ENCODE data around the gene KHK. TPM values are rescaled to one million over a fixed set of nuclear protein-coding genes. Genes with fewer than 3 reads are reported as not detected.

KHK gene
- total RNA-seq, 1 experiment from 2014 or later: 9.3 TPM

- no peak for TF ChIP-seq CTCF (IDR thresholded peaks at IDR 0.05; ENCODE audit: insufficient read depth in 1 of 2, low read depth in 1 of 2, low read length in 1 of 2, severe bottlenecking in 1 of 2, unreplicated experiment in 1 of 2)
- no peaks in the 10 kb centered on the region; the same call in 1 of the 2 replicates for H3K36me3 ChIP-seq (ENCODE audit: control insufficient read depth, insufficient read depth, low read length)
- ChIA-PET POLR2A (no interaction called here), CTCF (interaction anchor here (0.9 kb wide), 1 partner anchor 16 kb away, joined by 3 read pairs; the partner anchor contains the start of gene AGBL5)
- Mint-ChIP-seq H3K27me3 (ENCODE audit: insufficient read depth, unreplicated experiment) (no peaks in the 10 kb centered on the region), H3K4me3 (ENCODE audit: unreplicated experiment) (no peak overlapping the region), H3K4me1 (ENCODE audit: low read depth, unreplicated experiment) (peaks cover 9% of the 10 kb centered on the region), H3K9me3 (ENCODE audit: unreplicated experiment) (no peaks in the 10 kb centered on the region), H3K27ac (ENCODE audit: unreplicated experiment) (no peak overlapping the region), H3K36me3 (ENCODE audit: insufficient read depth, unreplicated experiment) (peaks cover 58% of the 10 kb centered on the region)
- intact Hi-C loops (cut with micrococcal nuclease; ENCODE audit: unreplicated experiment): no loop called here
- DNase-seq: no peak
- no TSS peak for BruUV-seq (replicated peaks)
- H3K4me1 ChIP-seq: no peaks in the 10 kb centered on the region
- no peak overlapping the region for H3K4me3 ChIP-seq (ENCODE audit: low read depth, low read length)
- no peaks in the 10 kb centered on the region for H3K27me3 ChIP-seq (replicated peaks; ENCODE audit: control insufficient read depth, insufficient read depth, low read length)
- H3K9me3 ChIP-seq: no peaks in the 10 kb centered on the region
These were observed 19.2 kb upstream of the KHK start for GRCh38 chr2:27067385-27067784.

GRCh38 chr2:27069436-27069835 is 17.1 kb upstream of the KHK start:
- POLR2A ChIA-PET: no interaction called here
- H3K9me3 Mint-ChIP-seq (ENCODE audit: unreplicated experiment): no peaks in the 10 kb centered on the region
- H3K27ac Mint-ChIP-seq (ENCODE audit: unreplicated experiment): peak overlapping the region; percentile 34
- H3K4me1 Mint-ChIP-seq (ENCODE audit: low read depth, unreplicated experiment): peaks cover 9% of the 10 kb centered on the region
- DNase-seq: no peak
- CTCF ChIA-PET: no interaction called here
- no peak overlapping the region for H3K4me3 ChIP-seq (ENCODE audit: low read depth, low read length)
- H3K4me3 Mint-ChIP-seq (ENCODE audit: unreplicated experiment): no peak overlapping the region
- H3K27me3 Mint-ChIP-seq (ENCODE audit: insufficient read depth, unreplicated experiment): peaks cover 3% of the 10 kb centered on the region
- no peaks in the 10 kb centered on the region; the same call in 1 of the 2 replicates for H3K36me3 ChIP-seq (ENCODE audit: control insufficient read depth, insufficient read depth, low read length)
- no peaks in the 10 kb centered on the region for H3K9me3 ChIP-seq
- no TSS peak for BruUV-seq (replicated peaks)
- TF ChIP-seq CTCF (IDR thresholded peaks at IDR 0.05; ENCODE audit: insufficient read depth in 1 of 2, low read depth in 1 of 2, low read length in 1 of 2, severe bottlenecking in 1 of 2, unreplicated experiment in 1 of 2): no peak
- intact Hi-C loops (cut with micrococcal nuclease; ENCODE audit: unreplicated experiment): no loop called here
- no peaks in the 10 kb centered on the region for H3K4me1 ChIP-seq
- H3K36me3 Mint-ChIP-seq (ENCODE audit: insufficient read depth, unreplicated experiment): peaks cover 51% of the 10 kb centered on the region
- no peaks in the 10 kb centered on the region for H3K27me3 ChIP-seq (replicated peaks; ENCODE audit: control insufficient read depth, insufficient read depth, low read length)

GRCh38 chr2:27069961-27070618 is 16.5 kb upstream of the KHK start:
- POLR2A ChIA-PET: no interaction called here
- H3K27me3 ChIP-seq (replicated peaks; ENCODE audit: control insufficient read depth, insufficient read depth, low read length): no peaks in the 10 kb centered on the region
- H3K9me3 ChIP-seq: no peaks in the 10 kb centered on the region
- TF ChIP-seq CTCF (IDR thresholded peaks at IDR 0.05; ENCODE audit: insufficient read depth in 1 of 2, low read depth in 1 of 2, low read length in 1 of 2, severe bottlenecking in 1 of 2, unreplicated experiment in 1 of 2): no peak
- no peak for DNase-seq
- peaks cover 51% of the 10 kb centered on the region for H3K36me3 Mint-ChIP-seq (ENCODE audit: insufficient read depth, unreplicated experiment)
- H3K4me1 ChIP-seq: no peaks in the 10 kb centered on the region
- no TSS peak for BruUV-seq (replicated peaks)
- H3K4me3 ChIP-seq (ENCODE audit: low read depth, low read length): peak overlapping the region; percentile 90
- H3K36me3 ChIP-seq (ENCODE audit: control insufficient read depth, insufficient read depth, low read length): no peaks in the 10 kb centered on the region; the same call in 1 of the 2 replicates
- intact Hi-C loops (cut with micrococcal nuclease; ENCODE audit: unreplicated experiment): no loop called here
- peaks cover 9% of the 10 kb centered on the region for H3K4me1 Mint-ChIP-seq (ENCODE audit: low read depth, unreplicated experiment)
- peak overlapping the region; percentile 95 for H3K4me3 Mint-ChIP-seq (ENCODE audit: unreplicated experiment)
- CTCF ChIA-PET: no interaction called here
- H3K27ac Mint-ChIP-seq (ENCODE audit: unreplicated experiment): peak overlapping the region; percentile 34
- peaks cover 5% of the 10 kb centered on the region for H3K27me3 Mint-ChIP-seq (ENCODE audit: insufficient read depth, unreplicated experiment)
- no peaks in the 10 kb centered on the region for H3K9me3 Mint-ChIP-seq (ENCODE audit: unreplicated experiment)
